Progenitor cell of endocrine pancreas (in vitro differentiated cells): Measurements from ENCODE around the gene LYVE1. TPM values are rescaled to one million over a fixed set of nuclear protein-coding genes. Genes with fewer than 3 reads are reported as not detected.

Experiments
- DNase-seq: peaks from one replicate; pipeline ENCODE4 v3.0.0; 2021; ENCODE audit warnings: low spot score; ENCODE audit not compliant: unreplicated experiment
- H3K27ac Mint-ChIP-seq: 2 replicates; pipeline ENCODE4 v1.8.0; 2021; ENCODE audit warnings: mild to moderate bottlenecking, moderate library complexity, mixed read lengths
- H3K27me3 Mint-ChIP-seq: 2 replicates; pipeline ENCODE4 v1.8.0; 2021; ENCODE audit warnings: mixed read lengths
- H3K36me3 Mint-ChIP-seq: 2 replicates; pipeline ENCODE4 v1.8.0; 2022; ENCODE audit warnings: mixed read lengths; ENCODE audit not compliant: insufficient read depth
- H3K4me1 Mint-ChIP-seq: 2 replicates; pipeline ENCODE4 v1.8.0; 2021; ENCODE audit warnings: low read depth, mixed read lengths
- H3K4me3 Mint-ChIP-seq: 2 replicates; pipeline ENCODE4 v1.8.0; 2021; ENCODE audit warnings: low read depth, mild to moderate bottlenecking, moderate library complexity, mixed read lengths
- H3K9me3 Mint-ChIP-seq: 2 replicates; pipeline ENCODE4 v1.8.0; 2021; ENCODE audit warnings: low read depth, mixed read lengths
- CTCF ChIP-seq: fragments of 200-600 bp; sonication (generic); IDR thresholded peaks from one replicate; pipeline ENCODE4 v1.5.0; 2021; ENCODE audit warnings: antibody characterized with exemption, mild to moderate bottlenecking; ENCODE audit not compliant: unreplicated experiment
- total RNA-seq: library from RNA; stranded (reverse); gene quantifications from 2 replicates; pipeline ENCODE4 v1.2.1, GENCODE V29; 2021

Gene LYVE1
- total RNA-seq, 1 donor from 2014 or later, result not detected

GRCh38 chr11:10576035-10576398 is 7.6 kb upstream of the LYVE1 start:
- Mint-ChIP-seq H3K27me3 (no peaks in the 10 kb centered on the region), H3K4me1 (no peaks in the 10 kb centered on the region), H3K27ac (no peak overlapping the region), H3K9me3 (no peaks in the 10 kb centered on the region), H3K36me3 (no peaks in the 10 kb centered on the region), H3K4me3 (no peak overlapping the region)
- no peak for DNase-seq
- TF ChIP-seq CTCF, result no peak

GRCh38 chr11:10575346-10576034 is 7.0 kb upstream of the LYVE1 start:
- Mint-ChIP-seq H3K36me3 (no peaks in the 10 kb centered on the region), H3K27ac (no peak overlapping the region), H3K27me3 (no peaks in the 10 kb centered on the region), H3K4me3 (no peak overlapping the region), H3K9me3 (no peaks in the 10 kb centered on the region), H3K4me1 (no peaks in the 10 kb centered on the region)
- no peak for TF ChIP-seq CTCF
- no peak for DNase-seq

GRCh38 chr11:10573556-10573955 is 5.1 kb upstream of the LYVE1 start:
- no peak overlapping the region for H3K27ac Mint-ChIP-seq
- H3K4me1 Mint-ChIP-seq, result no peaks in the 10 kb centered on the region
- H3K9me3 Mint-ChIP-seq, result no peaks in the 10 kb centered on the region
- no peak for TF ChIP-seq CTCF
- H3K36me3 Mint-ChIP-seq, result no peaks in the 10 kb centered on the region
- H3K4me3 Mint-ChIP-seq, result no peak overlapping the region
- no peak for DNase-seq
- H3K27me3 Mint-ChIP-seq, result no peaks in the 10 kb centered on the region

GRCh38 chr11:10573028-10573427 is 4.6 kb upstream of the LYVE1 start:
- no peaks in the 10 kb centered on the region for H3K9me3 Mint-ChIP-seq
- H3K36me3 Mint-ChIP-seq, result no peaks in the 10 kb centered on the region
- H3K27ac Mint-ChIP-seq, result no peak overlapping the region
- no peak for TF ChIP-seq CTCF
- no peaks in the 10 kb centered on the region for H3K27me3 Mint-ChIP-seq
- no peak for DNase-seq
- H3K4me1 Mint-ChIP-seq, result no peaks in the 10 kb centered on the region
- no peak overlapping the region for H3K4me3 Mint-ChIP-seq

GRCh38 chr11:10572533-10572932 is 4.1 kb upstream of the LYVE1 start:
- Mint-ChIP-seq H3K27ac (no peak overlapping the region), H3K36me3 (no peaks in the 10 kb centered on the region), H3K4me1 (no peaks in the 10 kb centered on the region), H3K4me3 (no peak overlapping the region), H3K27me3 (no peaks in the 10 kb centered on the region), H3K9me3 (no peaks in the 10 kb centered on the region)
- TF ChIP-seq CTCF, result no peak
- no peak for DNase-seq
